ENCODE data around the gene EVPL. TPM values are rescaled to one million over a fixed set of nuclear protein-coding genes. Genes with fewer than 3 reads are reported as not detected.
A peak's percentile ranks its signal among the peaks of the same experiment; 100 is the strongest.

Gene EVPL
- total RNA-seq, 1 donor from 2014 or later = not detected

DNA sequence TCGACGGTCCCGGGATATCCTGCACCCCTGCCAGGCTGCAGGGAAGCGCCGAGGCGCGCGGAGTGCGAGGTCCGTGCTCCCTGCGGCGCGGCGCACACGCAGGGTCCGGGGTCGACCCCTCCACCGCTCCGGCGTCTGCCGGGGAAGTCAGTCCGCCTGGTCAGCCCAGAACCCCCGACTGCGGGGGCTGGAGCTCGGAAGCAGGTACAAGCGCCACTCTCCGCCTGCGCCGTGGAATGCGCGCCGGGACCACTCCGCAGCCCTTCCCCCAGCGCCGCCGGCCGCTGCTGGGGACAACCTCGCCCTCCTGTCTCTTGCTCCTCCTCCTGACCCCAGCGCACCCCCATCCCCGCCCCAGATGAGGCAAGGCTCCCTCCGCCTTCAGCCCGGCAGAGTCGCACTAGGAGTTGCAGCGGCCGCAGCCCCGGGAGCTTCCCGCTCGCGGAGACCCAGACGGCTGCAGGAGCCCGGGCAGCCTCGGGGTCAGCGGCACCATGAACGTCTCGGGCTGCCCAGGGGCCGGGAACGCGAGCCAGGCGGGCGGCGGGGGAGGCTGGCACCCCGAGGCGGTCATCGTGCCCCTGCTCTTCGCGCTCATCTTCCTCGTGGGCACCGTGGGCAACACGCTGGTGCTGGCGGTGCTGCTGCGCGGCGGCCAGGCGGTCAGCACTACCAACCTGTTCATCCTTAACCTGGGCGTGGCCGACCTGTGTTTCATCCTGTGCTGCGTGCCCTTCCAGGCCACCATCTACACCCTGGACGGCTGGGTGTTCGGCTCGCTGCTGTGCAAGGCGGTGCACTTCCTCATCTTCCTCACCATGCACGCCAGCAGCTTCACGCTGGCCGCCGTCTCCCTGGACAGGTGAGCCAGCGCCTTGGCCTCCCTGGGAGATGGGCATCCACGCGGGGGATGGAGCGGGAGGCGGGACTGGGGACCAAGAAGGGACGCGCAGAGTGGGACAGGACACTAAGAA is 47.6 kb upstream of the EVPL start, which contains the start of gene GALR2:
TSS of gene GALR2 (plus strand) at position 392 of the 974 bp plus-strand sequence. CDS start at position 495, 103 bp downstream.
- H3F3A ChIP-seq (ENCODE audit: low read depth) = peaks cover 17% of the 10 kb centered on the region

GRCh38 chr17:76072148-76072858 is 45.2 kb upstream of the EVPL start, which contains the start of gene SRP68:
Gene SRP68, minus strand, starts transcription at chr17:76072517. Its CDS starts 26 bp downstream, at chr17:76072491.
- Mint-ChIP-seq H3K27ac (peak within 1 kb of the TSS; percentile 93), H3K4me3 (peak within 1 kb of the TSS; percentile 98), H3K9me3 (no peaks in the 10 kb centered on the region), H3K4me1 (peaks cover 24% of the 10 kb centered on the region), H3K27me3 (ENCODE audit: insufficient read depth, low read depth) (peaks cover 34% of the 10 kb centered on the region), H3K36me3 (peaks cover 3% of the 10 kb centered on the region)
- H3K9me3 ChIP-seq (ENCODE audit: low read depth) = no peaks in the 10 kb centered on the region
- no peak within 1 kb of the TSS for H3K27ac ChIP-seq
- TF ChIP-seq EZH2 (IDR thresholded peaks at IDR 0.05) (no peak), EZH2phosphoT487 (IDR thresholded peaks at IDR 0.05) (no peak), CTCF (IDR thresholded peaks at IDR 0.05) (no peak)
- peaks cover 34% of the 10 kb centered on the region for H3K4me1 ChIP-seq
- H3K4me2 ChIP-seq = peak within 1 kb of the TSS; percentile 96
- peaks cover 39% of the 10 kb centered on the region for H3K79me2 ChIP-seq (ENCODE audit: low read depth)
- H3F3A ChIP-seq (ENCODE audit: low read depth) = peaks cover 11% of the 10 kb centered on the region
- peak within 1 kb of the TSS; percentile 67 for H3K9ac ChIP-seq
- peak within 1 kb of the TSS; percentile 81 for H3K4me3 ChIP-seq
- H2AFZ ChIP-seq (replicated peaks) = peak within 1 kb of the TSS; percentile 68
- no peaks in the 10 kb centered on the region for H3K36me3 ChIP-seq
- H4K20me1 ChIP-seq (ENCODE audit: low read depth) = peaks cover 42% of the 10 kb centered on the region
- DNase-seq (ENCODE audit: low spot score) = peak; percentile 96
- peaks cover 46% of the 10 kb centered on the region for H3K27me3 ChIP-seq

More for the DNA sequence above, 47.6 kb upstream of the EVPL start, which contains the start of gene GALR2:
- Mint-ChIP-seq H3K27me3 (ENCODE audit: insufficient read depth, low read depth) (peaks cover 58% of the 10 kb centered on the region), H3K9me3 (no peaks in the 10 kb centered on the region), H3K4me3 (peak within 1 kb of the TSS; percentile 80), H3K27ac (no peak within 1 kb of the TSS), H3K36me3 (no peaks in the 10 kb centered on the region), H3K4me1 (peaks cover 27% of the 10 kb centered on the region)
- no peaks in the 10 kb centered on the region for H3K9me3 ChIP-seq (ENCODE audit: low read depth)
- H3K36me3 ChIP-seq = no peaks in the 10 kb centered on the region
- peak within 1 kb of the TSS; percentile 52 for H3K4me3 ChIP-seq
- H4K20me1 ChIP-seq (ENCODE audit: low read depth) = peaks cover 60% of the 10 kb centered on the region
- no peak within 1 kb of the TSS for H3K27ac ChIP-seq
- peaks cover 70% of the 10 kb centered on the region for H3K27me3 ChIP-seq
- DNase-seq (ENCODE audit: low spot score) = peak; percentile 70
- peak within 1 kb of the TSS; percentile 91 for H3K4me2 ChIP-seq
- H2AFZ ChIP-seq (replicated peaks) = peak within 1 kb of the TSS; percentile 86
- H3K4me1 ChIP-seq = peaks cover 42% of the 10 kb centered on the region
- TF ChIP-seq CTCF (IDR thresholded peaks at IDR 0.05) = no peak
- peak; percentile 94 for TF ChIP-seq EZH2 (IDR thresholded peaks at IDR 0.05)
- TF ChIP-seq EZH2phosphoT487 (IDR thresholded peaks at IDR 0.05) = peak; percentile 89
- peaks cover 25% of the 10 kb centered on the region for H3K79me2 ChIP-seq (ENCODE audit: low read depth)
- H3K9ac ChIP-seq = no peak within 1 kb of the TSS

GRCh38 chr17:76071531-76072147 is 44.5 kb upstream of the EVPL start:
- H3K4me3 Mint-ChIP-seq = peak overlapping the region; percentile 98
- H3K9me3 Mint-ChIP-seq = no peaks in the 10 kb centered on the region
- Histone ChIP-seq H4K20me1 (ENCODE audit: low read depth) (peaks cover 35% of the 10 kb centered on the region), H3K27me3 (peaks cover 39% of the 10 kb centered on the region), H2AFZ (replicated peaks) (peak overlapping the region; percentile 28), H3K4me2 (peak overlapping the region; percentile 96), H3K27ac (no peak overlapping the region), H3K9me3 (ENCODE audit: low read depth) (no peaks in the 10 kb centered on the region), H3K4me3 (peak overlapping the region; percentile 81), H3K36me3 (no peaks in the 10 kb centered on the region), H3K4me1 (peaks cover 29% of the 10 kb centered on the region), H3K9ac (peak overlapping the region; percentile 67), H3K79me2 (ENCODE audit: low read depth) (peaks cover 39% of the 10 kb centered on the region), H3F3A (ENCODE audit: low read depth) (peaks cover 11% of the 10 kb centered on the region)
- TF ChIP-seq CTCF (IDR thresholded peaks at IDR 0.05) (no peak), EZH2phosphoT487 (IDR thresholded peaks at IDR 0.05) (no peak), EZH2 (IDR thresholded peaks at IDR 0.05) (no peak)
- H3K27me3 Mint-ChIP-seq (ENCODE audit: insufficient read depth, low read depth) = peaks cover 29% of the 10 kb centered on the region
- peaks cover 7% of the 10 kb centered on the region for H3K36me3 Mint-ChIP-seq
- no peak for DNase-seq (ENCODE audit: low spot score)
- H3K4me1 Mint-ChIP-seq = peaks cover 24% of the 10 kb centered on the region
- H3K27ac Mint-ChIP-seq = peak overlapping the region; percentile 93

All from neural progenitor cell (in vitro differentiated cells).